GM18505 (cell line): ENCODE measurements around the gene MRPL49.

Experiments used
- ATAC-seq: cut with Tn5 transposase; IDR thresholded peaks from one replicate; pipeline ENCODE4 v1.9.1; 2021; ENCODE audit not compliant: unreplicated experiment
- POLR2A ChIP-seq: IDR thresholded peaks from 4 replicates; pipeline ENCODE4 v1.6.1; 2011; ENCODE audit warnings: borderline replicate concordance; ENCODE audit not compliant: insufficient read depth, insufficient read length; ENCODE audit errors: extremely low read depth

Gene MRPL49

DNA sequence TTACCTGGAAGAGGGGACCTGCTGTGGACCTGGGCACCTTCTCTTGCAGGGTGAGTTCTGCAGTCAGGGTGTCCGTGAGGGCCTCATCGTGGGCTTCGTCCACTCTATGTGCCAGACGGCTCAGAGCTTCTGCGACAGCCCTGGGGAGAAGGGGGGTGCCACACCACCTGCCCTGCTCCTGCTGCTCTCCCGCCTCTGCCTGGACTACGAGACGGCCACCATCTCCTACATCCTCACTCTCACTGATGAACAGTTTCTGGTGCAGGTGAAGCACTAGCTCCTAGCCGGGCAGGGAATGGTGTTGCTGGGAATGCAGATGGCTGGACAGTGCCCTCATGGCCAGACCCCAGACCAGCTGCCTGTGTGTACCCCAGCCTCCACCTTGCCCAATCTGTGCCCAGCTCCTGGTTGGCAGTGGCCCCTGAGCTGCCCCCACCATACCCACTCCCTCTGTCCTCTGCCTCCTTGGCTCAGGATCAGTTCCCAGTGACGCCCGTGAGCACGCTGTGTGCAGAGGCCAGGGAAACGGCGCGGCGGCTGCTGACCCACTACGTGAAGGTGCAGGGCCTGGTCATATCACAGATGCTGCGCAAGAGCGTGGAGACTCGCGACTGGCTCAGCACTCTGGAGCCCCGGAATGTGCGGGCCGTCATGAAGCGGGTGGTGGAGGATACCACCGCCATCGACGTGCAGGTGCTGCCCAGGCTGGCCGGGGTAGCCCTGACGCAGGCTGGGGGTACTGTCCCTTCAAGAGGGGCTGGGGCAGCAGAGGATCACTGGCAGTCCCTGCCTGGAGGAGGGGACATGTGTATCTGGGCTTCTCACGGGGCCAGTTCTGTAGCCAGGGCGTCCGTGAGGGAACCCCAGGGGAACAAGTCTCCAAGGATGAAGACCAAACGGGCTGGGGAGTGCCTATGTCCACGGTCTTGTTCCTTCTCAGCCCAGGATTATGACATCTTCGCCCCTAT, 12.6 kb upstream of the MRPL49 start:
- peak; percentile 9 for TF ChIP-seq POLR2A
- ATAC-seq, result no peak

DNA sequence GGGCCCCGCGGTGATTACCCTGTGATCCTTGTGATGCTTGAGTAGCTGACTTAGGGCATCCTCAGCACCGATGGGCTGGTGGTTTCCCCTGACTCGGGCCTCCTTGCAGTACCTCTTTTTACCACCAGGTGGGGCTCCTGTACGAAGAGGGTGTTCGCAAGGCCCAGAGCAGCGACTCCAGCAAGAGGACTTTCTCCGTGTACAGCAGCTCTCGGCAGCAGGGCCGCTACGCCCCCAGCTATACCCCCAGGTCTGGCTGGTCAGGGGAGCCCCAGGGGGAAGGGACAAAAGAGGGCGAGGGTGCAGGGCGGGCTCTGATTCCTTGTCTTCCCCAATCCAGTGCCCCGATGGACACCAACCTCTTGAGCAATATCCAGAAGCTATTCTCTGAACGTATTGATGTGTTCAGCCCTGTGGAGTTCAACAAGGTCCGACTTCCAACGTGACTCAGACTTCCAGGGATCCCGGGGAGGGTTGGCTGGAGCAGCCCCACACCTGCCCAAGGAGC, 11.7 kb upstream of the MRPL49 start:
- peak; percentile 7 for TF ChIP-seq POLR2A
- no peak for ATAC-seq

DNA sequence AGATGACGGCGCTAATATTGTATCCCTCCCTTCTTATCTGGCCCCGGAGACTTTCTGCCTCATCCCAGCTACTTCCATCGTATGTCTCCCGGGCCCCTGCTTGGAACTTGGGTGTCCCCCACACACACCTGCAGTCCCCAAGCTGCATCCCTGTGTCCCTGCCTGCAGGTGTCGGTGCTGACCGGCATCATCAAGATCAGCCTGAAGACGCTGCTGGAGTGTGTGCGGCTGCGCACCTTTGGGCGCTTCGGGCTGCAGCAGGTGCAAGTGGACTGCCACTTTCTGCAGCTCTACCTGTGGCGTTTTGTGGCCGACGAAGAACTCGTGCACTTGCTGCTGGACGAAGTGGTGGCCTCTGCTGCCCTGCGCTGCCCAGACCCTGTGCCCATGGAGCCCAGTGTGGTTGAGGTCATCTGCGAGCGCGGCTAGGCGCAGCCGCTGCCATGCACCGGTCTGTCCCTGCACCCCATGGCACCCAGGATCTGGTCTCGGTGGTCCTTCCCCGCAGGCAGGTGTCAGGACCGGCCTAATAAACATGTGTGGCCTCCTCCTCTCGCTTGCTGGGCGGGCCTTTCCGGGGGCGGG, 10.9 kb upstream of the MRPL49 start:
- no peak for TF ChIP-seq POLR2A

DNA sequence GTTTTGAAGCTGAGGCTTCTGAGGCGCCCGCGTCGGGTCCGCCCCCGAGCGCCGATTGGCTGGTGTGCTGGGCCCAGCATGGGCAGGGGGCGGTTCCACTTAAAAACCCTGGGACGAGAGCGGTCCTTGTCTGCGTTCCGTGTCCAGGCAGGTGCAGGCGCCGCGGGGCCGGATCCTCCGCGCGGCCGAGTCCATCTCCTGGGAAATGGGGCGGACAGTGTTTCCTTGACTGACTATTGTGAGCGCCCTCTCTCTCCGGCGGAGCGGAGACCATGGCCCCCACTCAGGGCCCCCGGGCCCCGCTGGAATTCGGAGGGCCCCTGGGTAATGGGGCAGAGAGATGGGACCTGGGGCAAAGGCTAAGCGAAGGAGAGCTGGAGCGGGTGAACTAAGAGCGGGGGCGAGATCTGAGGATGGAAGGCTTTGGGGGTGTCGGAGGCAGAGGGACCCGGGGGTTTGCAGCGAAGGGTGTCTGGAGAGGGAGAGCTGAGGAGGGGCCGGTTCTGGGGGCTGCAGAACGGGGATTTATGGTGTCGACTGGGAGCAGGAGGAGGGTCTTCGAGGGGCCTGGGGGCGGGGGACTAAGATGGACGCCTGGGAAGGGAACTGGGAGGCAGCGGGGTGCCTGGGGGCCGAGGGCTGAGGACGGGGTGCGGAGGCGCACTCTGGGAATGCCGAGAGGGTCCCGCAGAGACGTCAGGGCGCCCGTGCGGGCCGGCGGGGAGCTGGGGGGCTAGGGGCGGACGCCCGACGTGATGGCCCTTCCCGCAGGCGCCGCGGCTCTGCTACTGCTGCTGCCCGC, 10.2 kb upstream of the MRPL49 start, which contains the start of gene TM7SF2:
Gene TM7SF2, plus strand, starts transcription at position 129 of the 802 bp plus-strand sequence. Its CDS starts 144 bp downstream, at position 273.
- TF ChIP-seq POLR2A, result peak; percentile 96
- peak; percentile 46 for ATAC-seq

More for the DNA sequence above, 10.9 kb upstream of the MRPL49 start:
- no peak for ATAC-seq

DNA sequence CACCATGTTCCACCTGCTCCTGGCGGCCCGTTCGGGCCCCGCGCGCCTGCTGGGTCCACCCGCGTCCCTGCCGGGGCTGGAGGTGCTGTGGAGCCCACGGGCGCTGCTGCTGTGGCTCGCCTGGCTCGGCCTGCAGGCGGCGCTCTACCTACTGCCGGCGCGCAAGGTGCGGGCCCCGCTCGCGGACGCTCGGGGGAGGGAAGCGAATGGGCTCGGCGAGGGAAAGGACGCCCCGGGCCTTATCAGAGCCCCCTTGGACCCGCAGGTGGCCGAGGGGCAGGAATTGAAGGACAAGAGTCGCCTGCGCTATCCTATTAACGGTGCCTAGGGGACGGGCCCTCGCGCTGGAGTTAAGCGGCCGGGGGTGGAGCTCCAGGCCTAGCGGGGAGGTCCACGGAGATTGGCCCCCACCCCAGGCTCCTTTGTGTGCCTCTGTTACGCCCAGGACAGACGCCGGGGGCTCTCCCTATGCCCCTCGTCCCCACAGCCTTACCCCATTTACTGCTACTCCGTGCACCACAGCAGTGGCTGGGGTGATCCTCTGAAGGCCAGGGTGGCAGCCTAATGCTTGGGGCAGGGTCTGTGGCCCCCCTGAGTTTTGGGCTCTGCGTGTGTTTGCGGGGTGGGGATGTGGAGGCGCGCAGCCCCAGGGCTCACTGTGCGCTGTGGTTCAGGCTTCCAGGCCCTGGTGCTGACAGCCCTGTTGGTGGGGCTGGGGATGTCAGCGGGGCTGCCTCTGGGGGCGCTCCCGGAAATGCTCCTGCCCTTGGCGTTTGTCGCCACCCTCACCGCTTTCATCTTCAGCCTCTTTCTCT, 9.4 kb upstream of the MRPL49 start:
- no peak for TF ChIP-seq POLR2A
- ATAC-seq, result peak; percentile 37

DNA sequence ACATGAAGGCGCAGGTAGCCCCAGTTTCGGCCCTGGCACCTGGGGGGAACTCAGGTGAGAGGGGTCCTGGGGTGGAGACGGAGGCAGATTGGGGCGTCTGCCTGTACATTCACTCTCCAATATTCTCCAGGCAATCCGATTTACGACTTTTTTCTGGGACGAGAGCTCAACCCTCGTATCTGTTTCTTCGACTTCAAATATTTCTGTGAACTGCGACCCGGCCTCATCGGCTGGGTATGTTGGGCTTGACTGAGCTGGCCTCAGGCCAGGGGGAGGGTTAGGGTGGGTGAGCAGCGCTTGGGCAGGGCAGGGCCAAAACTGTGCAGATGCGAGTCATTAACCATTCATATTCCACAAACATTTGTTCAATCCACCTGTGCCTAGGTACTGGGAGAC, 8.8 kb upstream of the MRPL49 start:
- ATAC-seq, result no peak
- TF ChIP-seq POLR2A, result no peak

DNA sequence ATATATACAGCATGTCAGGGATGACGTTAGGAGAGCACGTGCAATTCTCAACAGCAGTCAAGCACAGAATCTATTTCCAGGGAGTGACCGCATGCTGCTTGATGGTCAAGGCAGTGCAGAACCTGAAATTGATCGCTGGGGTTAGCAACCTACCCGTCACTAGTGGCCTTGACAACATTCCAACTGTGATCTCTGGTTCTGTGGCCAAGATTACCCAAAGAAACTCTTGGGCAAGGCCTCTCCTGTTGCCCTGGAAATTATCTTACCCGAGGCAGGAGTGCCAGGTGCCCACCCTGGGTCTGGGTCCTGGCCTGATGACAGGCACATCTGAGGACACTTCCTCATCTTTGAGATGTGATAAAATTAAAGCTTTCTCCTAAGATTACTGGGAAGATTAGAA, 8.3 kb upstream of the MRPL49 start:
- no peak for ATAC-seq
- TF ChIP-seq POLR2A, result no peak

DNA sequence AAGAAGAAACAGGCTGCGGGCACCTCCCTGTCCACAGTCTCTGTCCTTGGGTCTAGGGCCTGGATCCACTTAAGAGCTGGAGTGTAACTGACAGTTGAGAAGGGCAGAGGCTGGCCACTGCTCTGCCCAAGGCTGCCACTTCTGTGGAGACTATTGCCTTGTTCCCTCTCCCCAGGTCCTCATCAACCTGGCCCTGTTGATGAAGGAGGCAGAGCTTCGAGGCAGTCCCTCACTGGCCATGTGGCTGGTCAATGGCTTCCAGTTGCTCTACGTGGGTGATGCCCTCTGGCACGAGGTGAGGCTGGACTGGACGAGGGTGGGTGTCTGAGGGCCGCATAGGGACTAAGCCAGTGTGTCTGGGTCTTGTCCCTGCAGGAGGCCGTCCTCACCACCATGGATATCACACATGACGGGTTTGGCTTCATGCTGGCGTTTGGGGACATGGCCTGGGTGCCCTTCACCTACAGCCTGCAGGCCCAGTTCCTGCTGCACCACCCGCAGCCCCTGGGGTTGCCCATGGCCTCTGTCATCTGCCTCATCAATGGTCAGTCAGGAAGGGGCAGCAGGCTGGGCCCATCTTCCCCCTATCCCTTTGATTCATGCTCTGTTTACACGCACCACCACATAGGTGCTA, 7.5 kb upstream of the MRPL49 start:
- ATAC-seq, result no peak
- TF ChIP-seq POLR2A, result no peak

DNA sequence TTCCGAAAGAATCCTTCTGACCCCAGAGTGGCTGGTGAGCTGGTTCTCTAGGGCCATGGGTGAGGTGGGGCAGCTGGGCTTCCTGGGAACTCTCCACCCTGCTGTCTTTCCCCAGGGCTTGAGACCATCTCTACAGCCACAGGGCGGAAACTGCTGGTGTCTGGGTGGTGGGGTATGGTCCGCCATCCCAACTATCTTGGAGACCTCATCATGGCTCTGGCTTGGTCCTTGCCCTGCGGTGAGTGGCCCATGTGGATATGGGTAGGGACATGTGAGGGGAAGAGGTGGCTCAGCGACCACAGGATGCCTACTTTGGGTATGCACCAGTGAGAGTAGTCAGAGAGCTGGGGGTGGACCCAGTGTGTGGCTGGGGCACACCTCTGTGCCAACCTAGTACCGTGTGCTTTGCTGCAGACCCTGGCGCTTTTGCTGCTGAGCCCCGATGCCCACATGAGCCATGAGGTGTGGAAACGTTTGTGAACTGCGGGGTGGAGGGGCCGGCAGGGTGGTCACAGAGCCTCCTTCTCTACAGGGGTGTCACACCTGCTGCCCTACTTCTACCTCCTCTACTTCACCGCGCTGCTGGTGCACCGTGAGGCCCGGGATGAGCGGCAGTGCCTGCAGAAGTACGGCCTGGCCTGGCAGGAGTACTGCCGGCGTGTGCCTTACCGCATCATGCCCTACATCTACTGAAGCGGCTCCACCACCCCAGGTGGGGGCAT, 6.6 kb upstream of the MRPL49 start:
- ATAC-seq, result no peak
- no peak for TF ChIP-seq POLR2A

DNA sequence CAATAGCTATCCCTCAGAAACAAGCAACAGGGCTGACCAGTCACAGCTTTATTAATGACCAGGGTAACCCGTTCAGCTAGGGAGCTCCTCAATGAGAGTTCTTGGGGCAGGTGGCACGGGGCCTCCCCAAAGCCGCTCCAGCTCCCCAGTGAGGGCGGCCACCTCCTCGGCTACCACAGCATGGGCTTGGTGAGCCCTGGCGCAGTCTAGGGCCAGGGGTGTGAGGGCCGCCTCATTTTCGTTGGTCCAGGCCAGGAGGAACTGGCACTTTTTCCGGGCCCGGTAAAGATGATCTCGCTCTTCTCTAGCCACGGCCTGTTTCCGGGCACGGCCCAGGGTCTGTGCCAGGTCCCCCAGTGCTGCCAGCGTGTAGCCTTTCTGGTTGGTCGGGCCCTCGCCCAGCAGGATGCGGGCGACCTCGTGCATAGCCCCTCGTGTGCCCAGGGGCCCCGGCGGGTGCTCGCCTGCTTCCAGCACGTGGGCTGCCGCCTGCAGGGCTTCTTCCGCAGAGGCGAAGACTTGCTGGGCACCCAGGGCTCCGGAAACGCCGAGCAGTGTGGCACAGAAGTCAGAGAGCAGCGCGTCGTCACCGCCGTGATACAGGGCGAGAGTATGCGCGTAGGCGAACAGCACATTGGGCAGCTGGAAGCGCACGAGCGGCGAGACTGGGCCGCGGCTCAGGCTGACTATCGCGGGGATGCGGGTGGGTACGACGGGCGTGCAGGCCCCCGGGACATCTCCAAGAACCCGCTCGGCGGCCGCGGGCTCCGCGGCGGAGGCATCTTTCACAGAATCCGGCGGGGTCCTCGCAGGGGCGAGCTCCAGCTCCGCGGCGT, 5.5 kb upstream of the MRPL49 start:
- TF ChIP-seq POLR2A, result peak; percentile 21
- no peak for ATAC-seq
